ENCODE measurements around the gene MTHFD2L.
"Not testable (repeated sequence)": the region's sequence is repeated elsewhere in the genome, so short reads cannot be mapped to it uniquely, and the experiment has no call there.

MTHFD2L gene

GRCh38 chr4:74328501-74328900 lies 170.6 kb downstream of the MTHFD2L start:
- DNase-seq (ENCODE audit: insufficient read length) (no peak), FAIRE-seq (no peak)
- TF ChIP-seq POLR2A (IDR thresholded peaks at IDR 0.05; ENCODE audit: low read depth, low read length): no peak
- no peak for TF ChIP-seq POLR2AphosphoS5 (IDR thresholded peaks at IDR 0.05; ENCODE audit: low read depth, low read length)
- TF ChIP-seq TAF1 (IDR thresholded peaks at IDR 0.05; ENCODE audit: borderline replicate concordance, low read depth, low read length): no peak

GRCh38 chr4:74329307-74329706 lies 171.4 kb downstream of the MTHFD2L start:
- FAIRE-seq (no peak), DNase-seq (ENCODE audit: insufficient read length) (no peak)
- TF ChIP-seq TAF1 (IDR thresholded peaks at IDR 0.05; ENCODE audit: borderline replicate concordance, low read depth, low read length) (no peak), POLR2A (IDR thresholded peaks at IDR 0.05; ENCODE audit: low read depth, low read length) (no peak), POLR2AphosphoS5 (IDR thresholded peaks at IDR 0.05; ENCODE audit: low read depth, low read length) (no peak)

DNA sequence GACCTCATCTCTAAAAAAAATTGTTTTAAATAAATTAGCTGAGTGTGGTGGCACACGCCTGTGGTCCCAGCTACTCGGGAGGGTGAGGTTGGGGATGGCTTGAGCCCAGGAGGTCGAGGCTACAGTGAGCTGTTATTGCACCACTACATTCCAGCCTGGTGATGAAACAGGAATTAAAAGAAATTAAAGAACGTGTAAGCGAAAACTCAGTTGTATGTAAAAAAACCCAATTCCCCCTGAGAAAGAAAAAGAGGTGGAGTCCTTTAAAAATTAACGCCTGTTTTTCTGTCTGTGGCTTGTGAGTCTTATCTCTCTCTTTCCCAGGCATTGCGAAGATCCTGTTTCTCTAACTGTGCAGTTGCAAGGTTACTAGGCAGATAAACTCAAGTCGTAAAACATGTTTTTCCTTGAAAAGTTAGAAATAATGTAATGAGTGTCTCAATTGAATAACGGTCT lies 172.4 kb downstream of the MTHFD2L start:
- no peak for FAIRE-seq
- no peak for DNase-seq (ENCODE audit: insufficient read length)
- no peak for TF ChIP-seq POLR2A (IDR thresholded peaks at IDR 0.05; ENCODE audit: low read depth, low read length)
- no peak for TF ChIP-seq TAF1 (IDR thresholded peaks at IDR 0.05; ENCODE audit: borderline replicate concordance, low read depth, low read length)
- no peak for TF ChIP-seq POLR2AphosphoS5 (IDR thresholded peaks at IDR 0.05; ENCODE audit: low read depth, low read length)

DNA sequence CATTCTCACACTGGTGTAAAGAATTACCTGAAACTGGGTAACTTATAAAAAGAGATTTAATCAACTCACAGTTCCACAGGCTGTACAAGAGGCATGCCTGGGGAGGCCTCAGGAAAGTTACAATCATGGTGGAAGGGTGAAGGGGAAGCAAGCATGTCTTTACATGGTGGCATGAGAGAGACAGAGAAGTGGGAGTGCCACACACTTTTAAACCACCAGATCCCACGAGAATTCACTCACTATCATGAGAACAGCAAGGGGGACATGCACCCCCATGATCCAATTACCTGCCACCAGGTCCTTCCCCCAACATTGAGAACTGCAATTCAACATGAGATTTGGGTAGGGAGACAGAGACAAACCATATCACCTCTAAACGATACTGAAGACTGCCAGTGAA lies 173.3 kb downstream of the MTHFD2L start:
- no peak for FAIRE-seq
- TF ChIP-seq TAF1 (IDR thresholded peaks at IDR 0.05; ENCODE audit: borderline replicate concordance, low read depth, low read length) (no peak), POLR2AphosphoS5 (IDR thresholded peaks at IDR 0.05; ENCODE audit: low read depth, low read length) (no peak), POLR2A (IDR thresholded peaks at IDR 0.05; ENCODE audit: low read depth, low read length) (no peak)
- no peak for DNase-seq (ENCODE audit: insufficient read length)

DNA sequence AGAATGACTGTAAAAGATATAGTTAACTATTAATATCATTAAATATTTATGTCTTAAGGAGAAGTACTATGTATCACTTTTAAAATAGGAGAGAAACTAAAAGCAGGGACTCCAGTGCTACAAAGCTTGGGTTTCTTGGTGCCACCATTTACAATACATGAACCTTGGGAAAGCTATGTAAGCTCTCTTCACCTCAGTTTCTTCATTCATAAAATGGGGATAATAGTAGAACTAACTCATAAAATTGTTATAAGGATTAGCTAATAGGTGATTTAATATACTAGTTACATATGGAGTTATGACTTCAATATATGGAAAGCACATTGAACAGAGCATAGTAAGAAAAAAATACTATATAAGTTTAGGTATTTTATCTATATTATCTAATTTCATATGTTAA lies 174.0 kb downstream of the MTHFD2L start:
- FAIRE-seq (no peak), DNase-seq (ENCODE audit: insufficient read length) (no peak)
- no peak for TF ChIP-seq POLR2A (IDR thresholded peaks at IDR 0.05; ENCODE audit: low read depth, low read length)

- FAIRE-seq (no peak), DNase-seq (ENCODE audit: insufficient read length) (no peak)
- TF ChIP-seq POLR2AphosphoS5 (IDR thresholded peaks at IDR 0.05; ENCODE audit: low read depth, low read length) (no peak), POLR2A (IDR thresholded peaks at IDR 0.05; ENCODE audit: low read depth, low read length) (no peak), TAF1 (IDR thresholded peaks at IDR 0.05; ENCODE audit: borderline replicate concordance, low read depth, low read length) (no peak)
These were observed 176.7 kb downstream of the MTHFD2L start for GRCh38 chr4:74334636-74335035.

- DNase-seq (ENCODE audit: insufficient read length) (no peak), FAIRE-seq (no peak)
- TF ChIP-seq POLR2AphosphoS5 (IDR thresholded peaks at IDR 0.05; ENCODE audit: low read depth, low read length) (no peak), TAF1 (IDR thresholded peaks at IDR 0.05; ENCODE audit: borderline replicate concordance, low read depth, low read length) (no peak), POLR2A (IDR thresholded peaks at IDR 0.05; ENCODE audit: low read depth, low read length) (no peak)
These were observed 177.6 kb downstream of the MTHFD2L start for GRCh38 chr4:74335341-74336021.

- FAIRE-seq (no peak), DNase-seq (ENCODE audit: insufficient read length) (no peak)
- TF ChIP-seq POLR2A (IDR thresholded peaks at IDR 0.05; ENCODE audit: low read depth, low read length): no peak
- no peak for TF ChIP-seq POLR2AphosphoS5 (IDR thresholded peaks at IDR 0.05; ENCODE audit: low read depth, low read length)
- no peak for TF ChIP-seq TAF1 (IDR thresholded peaks at IDR 0.05; ENCODE audit: borderline replicate concordance, low read depth, low read length)
These were observed 180.9 kb downstream of the MTHFD2L start for GRCh38 chr4:74338792-74339333.

GRCh38 chr4:74339501-74339900 lies 181.6 kb downstream of the MTHFD2L start:
- DNase-seq (ENCODE audit: insufficient read length): no peak
- no peak for TF ChIP-seq POLR2AphosphoS5 (IDR thresholded peaks at IDR 0.05; ENCODE audit: low read depth, low read length)
- TF ChIP-seq POLR2A (IDR thresholded peaks at IDR 0.05; ENCODE audit: low read depth, low read length): no peak
- no peak for TF ChIP-seq TAF1 (IDR thresholded peaks at IDR 0.05; ENCODE audit: borderline replicate concordance, low read depth, low read length)
- no peak for FAIRE-seq

GRCh38 chr4:74340421-74340820 lies 182.5 kb downstream of the MTHFD2L start:
- not testable (repeated sequence) for FAIRE-seq; DNase-seq (ENCODE audit: insufficient read length)

DNA sequence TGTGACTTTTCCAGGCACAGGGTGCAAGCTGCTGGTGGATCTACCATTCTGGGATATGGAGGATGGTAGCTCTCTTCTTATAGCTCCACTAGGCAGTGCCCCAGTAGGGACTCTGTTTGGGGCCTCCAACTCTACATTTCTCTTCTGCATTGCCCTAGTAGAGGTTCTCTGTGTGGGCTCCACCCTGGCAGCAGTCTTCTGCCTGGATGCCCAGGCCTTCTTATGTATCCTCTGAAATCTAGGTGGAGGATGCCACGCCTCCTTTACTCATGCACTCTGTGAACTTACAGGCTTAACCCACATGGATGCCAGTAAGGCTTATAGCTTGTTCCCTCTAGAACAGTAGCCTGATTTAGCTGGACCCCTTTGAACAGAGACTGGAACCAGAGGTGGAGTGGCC lies 186.1 kb downstream of the MTHFD2L start:
- DNase-seq (ENCODE audit: insufficient read length) (no peak), FAIRE-seq (no peak)
- TF ChIP-seq POLR2A (IDR thresholded peaks at IDR 0.05; ENCODE audit: low read depth, low read length) (no peak), TAF1 (IDR thresholded peaks at IDR 0.05; ENCODE audit: borderline replicate concordance, low read depth, low read length) (no peak), POLR2AphosphoS5 (IDR thresholded peaks at IDR 0.05; ENCODE audit: low read depth, low read length) (no peak)

Data from GM12892 (cell line).